Osteocyte (in vitro differentiated cells): ENCODE results near the gene FAM200C. TPM values are rescaled to one million over a fixed set of nuclear protein-coding genes. Genes with fewer than 3 reads are reported as not detected.

Source experiments
- DNase-seq: peaks from one replicate; pipeline ENCODE4 v3.0.0; 2021; ENCODE audit warnings: mixed read lengths; ENCODE audit not compliant: unreplicated experiment; ENCODE audit errors: extremely low spot score
- H3K27ac Mint-ChIP-seq: one replicate; pipeline ENCODE4 v1.8.0; 2021; ENCODE audit warnings: mild to moderate bottlenecking, mixed read lengths; ENCODE audit not compliant: unreplicated experiment
- H3K27me3 Mint-ChIP-seq: one replicate; pipeline ENCODE4 v1.8.0; 2021; ENCODE audit warnings: mixed read lengths; ENCODE audit not compliant: unreplicated experiment
- H3K36me3 Mint-ChIP-seq: one replicate; pipeline ENCODE4 v1.8.0; 2021; ENCODE audit warnings: mixed read lengths; ENCODE audit not compliant: unreplicated experiment
- H3K4me1 Mint-ChIP-seq: one replicate; pipeline ENCODE4 v1.8.0; 2021; ENCODE audit warnings: mixed read lengths; ENCODE audit not compliant: unreplicated experiment
- H3K4me3 Mint-ChIP-seq: one replicate; pipeline ENCODE4 v1.8.0; 2021; ENCODE audit warnings: mild to moderate bottlenecking, moderate library complexity, mixed read lengths; ENCODE audit not compliant: unreplicated experiment
- H3K9me3 Mint-ChIP-seq: one replicate; pipeline ENCODE4 v1.8.0; 2021; ENCODE audit warnings: mixed read lengths; ENCODE audit not compliant: unreplicated experiment
- total RNA-seq: library from RNA; stranded (reverse); gene quantifications from 2 replicates; pipeline ENCODE4 v1.2.1, GENCODE V29; 2021
- TF ChIP-seq, protein P1 (sequence below): fragments of 200-600 bp; sonication (generic); IDR thresholded peaks from 2 replicates; pipeline ENCODE4 v1.5.0; 2021; ENCODE audit warnings: antibody characterized with exemption, mild to moderate bottlenecking, moderate library complexity

The FAM200C gene
- total RNA-seq, 1 donor from 2014 or later: 4.3 TPM

DNA sequence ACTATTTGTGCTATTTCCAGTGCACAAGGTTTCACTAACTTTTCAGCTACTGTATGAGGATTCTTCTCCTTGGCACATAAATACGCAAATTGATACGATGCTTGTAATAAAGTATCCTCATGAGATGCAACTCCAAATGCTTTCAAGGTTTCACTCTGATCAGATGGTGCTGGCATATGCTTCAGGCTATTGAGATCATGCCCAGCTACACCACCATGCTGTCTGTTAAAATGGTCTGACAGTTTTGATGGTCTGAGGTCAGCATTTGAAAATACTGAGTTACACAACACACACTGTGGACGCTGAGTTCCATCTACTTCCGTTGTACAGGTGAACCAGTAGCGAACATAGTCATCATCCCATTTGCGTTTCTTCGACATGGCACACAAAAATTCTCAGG is 4.7 kb downstream of the FAM200C start:
- TF ChIP-seq, protein P1, sequence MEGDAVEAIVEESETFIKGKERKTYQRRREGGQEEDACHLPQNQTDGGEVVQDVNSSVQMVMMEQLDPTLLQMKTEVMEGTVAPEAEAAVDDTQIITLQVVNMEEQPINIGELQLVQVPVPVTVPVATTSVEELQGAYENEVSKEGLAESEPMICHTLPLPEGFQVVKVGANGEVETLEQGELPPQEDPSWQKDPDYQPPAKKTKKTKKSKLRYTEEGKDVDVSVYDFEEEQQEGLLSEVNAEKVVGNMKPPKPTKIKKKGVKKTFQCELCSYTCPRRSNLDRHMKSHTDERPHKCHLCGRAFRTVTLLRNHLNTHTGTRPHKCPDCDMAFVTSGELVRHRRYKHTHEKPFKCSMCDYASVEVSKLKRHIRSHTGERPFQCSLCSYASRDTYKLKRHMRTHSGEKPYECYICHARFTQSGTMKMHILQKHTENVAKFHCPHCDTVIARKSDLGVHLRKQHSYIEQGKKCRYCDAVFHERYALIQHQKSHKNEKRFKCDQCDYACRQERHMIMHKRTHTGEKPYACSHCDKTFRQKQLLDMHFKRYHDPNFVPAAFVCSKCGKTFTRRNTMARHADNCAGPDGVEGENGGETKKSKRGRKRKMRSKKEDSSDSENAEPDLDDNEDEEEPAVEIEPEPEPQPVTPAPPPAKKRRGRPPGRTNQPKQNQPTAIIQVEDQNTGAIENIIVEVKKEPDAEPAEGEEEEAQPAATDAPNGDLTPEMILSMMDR: no peak
- peaks cover 6% of the 10 kb centered on the region for H3K36me3 Mint-ChIP-seq
- no peak for DNase-seq
- no peaks in the 10 kb centered on the region for H3K9me3 Mint-ChIP-seq
- no peak overlapping the region for H3K4me3 Mint-ChIP-seq
- no peaks in the 10 kb centered on the region for H3K27me3 Mint-ChIP-seq
- no peak overlapping the region for H3K27ac Mint-ChIP-seq
- H3K4me1 Mint-ChIP-seq: peaks cover 20% of the 10 kb centered on the region

DNA sequence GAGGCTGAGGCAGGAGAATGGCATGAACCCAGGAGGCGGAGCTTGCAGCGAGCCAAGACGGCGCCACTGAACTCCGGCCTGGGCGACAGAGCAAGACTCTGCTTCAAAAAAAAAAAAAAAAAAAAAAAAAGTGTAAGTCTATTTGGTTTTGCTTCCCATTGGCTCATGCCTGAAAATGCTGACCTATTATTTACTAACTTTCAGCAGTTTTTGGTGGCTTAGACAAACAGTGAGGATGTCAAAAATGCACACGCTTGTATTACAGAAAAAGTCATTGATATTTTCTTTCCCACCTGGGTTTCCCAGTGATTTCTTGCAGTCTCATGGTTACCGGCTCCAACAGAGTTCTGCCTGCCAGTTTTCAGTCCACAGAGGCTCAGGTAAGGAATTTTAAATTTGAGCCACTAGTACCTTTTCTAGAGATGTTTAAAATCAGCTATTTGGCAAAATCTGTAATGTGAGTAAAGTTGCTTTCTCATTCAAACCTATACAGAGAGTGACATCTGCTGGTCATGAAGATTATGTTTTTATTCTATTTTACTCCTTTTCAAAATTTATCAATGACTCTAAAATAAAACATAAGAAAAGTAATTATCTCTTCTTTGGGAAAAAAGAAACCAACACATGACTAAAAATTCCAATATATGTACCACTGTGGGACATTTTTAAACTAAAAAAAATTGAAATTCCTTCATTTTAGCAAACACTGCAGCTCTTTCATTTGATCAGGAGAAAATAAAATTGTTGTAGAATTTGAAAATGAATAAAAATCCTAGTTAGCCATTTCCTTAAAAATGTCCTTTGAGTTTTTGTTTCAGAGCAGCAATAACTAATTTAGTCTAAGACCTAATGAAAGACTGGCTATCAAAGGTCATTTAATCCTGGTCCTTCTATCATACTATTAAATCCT is 8.8 kb downstream of the FAM200C start:
- TF ChIP-seq, protein P1: peak; percentile 64
- H3K36me3 Mint-ChIP-seq: peaks cover 15% of the 10 kb centered on the region
- H3K9me3 Mint-ChIP-seq: peaks cover 20% of the 10 kb centered on the region
- H3K4me3 Mint-ChIP-seq: no peak overlapping the region
- no peaks in the 10 kb centered on the region for H3K27me3 Mint-ChIP-seq
- no peak for DNase-seq
- H3K4me1 Mint-ChIP-seq: no peaks in the 10 kb centered on the region
- H3K27ac Mint-ChIP-seq: no peak overlapping the region

DNA sequence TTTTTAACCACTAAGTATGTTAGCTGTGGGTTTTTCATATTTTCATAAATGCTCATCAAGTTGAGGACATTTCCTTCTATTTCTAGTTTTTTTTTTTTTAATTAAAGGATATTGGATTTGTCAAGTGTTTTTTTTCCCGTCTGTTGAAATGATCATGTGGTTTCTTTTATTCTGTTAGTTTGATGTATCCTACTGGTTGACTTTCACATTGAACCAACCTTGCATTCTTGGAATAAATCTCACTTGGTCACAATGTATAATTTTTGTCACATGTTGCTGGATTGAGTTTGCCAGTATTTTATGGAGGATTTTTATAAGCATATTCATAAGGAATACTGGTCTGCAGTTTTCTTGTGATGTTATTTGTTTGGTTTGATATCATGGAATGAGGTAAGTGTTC is 12.4 kb downstream of the FAM200C start:
- Mint-ChIP-seq H3K27ac (no peak overlapping the region), H3K4me3 (no peak overlapping the region), H3K27me3 (no peaks in the 10 kb centered on the region), H3K9me3 (peaks cover 20% of the 10 kb centered on the region), H3K4me1 (no peaks in the 10 kb centered on the region), H3K36me3 (peaks cover 15% of the 10 kb centered on the region)
- TF ChIP-seq, protein P1: no peak
- DNase-seq: no peak

DNA sequence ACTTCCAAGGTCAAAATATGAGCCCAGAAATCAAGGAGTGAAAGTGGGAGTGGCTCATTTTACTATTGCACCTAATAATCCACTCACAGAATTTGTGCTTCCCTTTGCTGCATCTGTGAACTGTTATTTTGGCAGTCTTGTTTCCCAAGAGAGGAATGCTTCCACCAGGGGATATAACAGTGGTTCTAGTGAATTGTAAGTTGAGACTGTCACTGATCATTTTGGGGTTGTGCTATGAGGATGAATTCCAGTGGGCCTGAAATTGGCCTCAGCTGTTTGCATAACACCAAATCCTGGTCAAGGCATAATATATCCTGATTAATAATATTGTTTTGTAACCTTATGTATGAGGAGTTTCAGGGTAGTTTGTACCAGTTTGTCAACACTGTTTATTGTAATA is 14.4 kb downstream of the FAM200C start:
- Mint-ChIP-seq H3K4me1 (no peaks in the 10 kb centered on the region), H3K4me3 (no peak overlapping the region), H3K36me3 (peaks cover 12% of the 10 kb centered on the region), H3K27ac (no peak overlapping the region), H3K27me3 (no peaks in the 10 kb centered on the region), H3K9me3 (peaks cover 20% of the 10 kb centered on the region)
- TF ChIP-seq, protein P1: no peak
- DNase-seq: no peak

DNA sequence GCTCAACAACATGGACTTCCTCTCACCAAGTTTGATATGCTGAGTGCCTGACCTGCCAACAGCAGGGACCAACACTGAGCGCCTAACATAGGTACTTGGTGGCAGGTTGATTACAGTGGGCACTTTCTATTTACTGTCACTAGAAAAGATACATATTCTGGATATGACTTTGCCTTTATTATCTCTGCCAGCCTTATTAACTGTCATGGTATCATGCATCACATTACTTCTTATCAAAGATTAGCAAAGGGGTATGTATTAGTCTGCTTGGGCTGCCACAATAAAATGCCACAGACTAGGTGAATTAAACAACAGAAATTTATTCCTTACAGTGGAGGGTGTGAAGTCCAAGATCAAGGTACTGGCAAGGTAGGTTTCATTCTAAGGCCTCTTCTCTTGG is 15.2 kb downstream of the FAM200C start:
- Mint-ChIP-seq H3K27me3 (no peaks in the 10 kb centered on the region), H3K9me3 (peaks cover 20% of the 10 kb centered on the region)

More for the DNA sequence above, 15.2 kb downstream of the FAM200C start:
- DNase-seq: no peak
- Mint-ChIP-seq H3K27ac (no peak overlapping the region), H3K4me3 (no peak overlapping the region), H3K4me1 (no peaks in the 10 kb centered on the region), H3K36me3 (peaks cover 12% of the 10 kb centered on the region)
- TF ChIP-seq, protein P1: no peak
